GM10847 (cell line): Measurements from ENCODE around the gene PLPP6.
A peak's percentile ranks its signal among the peaks of the same experiment; 100 is the strongest.

ENCODE experiments used
- POLR2A ChIP-seq: IDR thresholded peaks from 2 replicates; pipeline ENCODE4 v1.6.1; 2011; ENCODE audit not compliant: insufficient read length; ENCODE audit errors: extremely low read depth

PLPP6 gene

DNA sequence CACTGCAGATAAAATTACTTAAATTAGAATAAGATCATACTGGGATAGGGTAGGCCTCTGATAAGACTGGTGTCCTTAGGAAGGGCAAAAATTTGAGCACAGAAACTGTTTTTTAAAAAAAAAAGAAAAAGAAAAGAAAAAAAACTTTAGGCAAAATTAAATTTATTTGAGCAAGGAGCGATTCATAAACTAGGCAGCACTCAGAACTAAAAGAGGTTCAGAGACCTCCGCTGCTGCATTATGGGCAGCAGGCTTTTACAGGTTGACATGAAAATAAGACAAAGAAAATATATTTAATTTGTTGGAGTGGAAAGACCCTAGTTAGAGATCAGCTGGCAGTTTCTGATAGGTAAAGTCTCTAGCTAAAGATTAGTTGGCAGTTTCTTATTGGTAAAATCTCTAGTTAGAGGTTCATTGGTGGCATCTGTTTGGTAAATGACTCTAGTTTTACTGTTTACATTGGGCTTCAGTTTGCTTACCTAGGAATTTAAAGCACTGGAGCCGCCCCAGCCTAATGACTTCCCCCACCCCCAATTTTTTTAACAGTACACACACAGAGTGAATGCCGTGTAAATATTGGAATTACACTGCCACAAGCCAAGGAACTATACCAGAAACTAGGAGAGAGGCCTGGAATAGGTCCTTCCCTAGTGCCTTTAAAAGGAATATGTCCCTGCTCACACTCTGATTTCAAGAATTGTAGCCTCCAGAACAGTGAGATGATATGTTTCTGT, 4.5 kb upstream of the PLPP6 start:
- no peak for TF ChIP-seq POLR2A

DNA sequence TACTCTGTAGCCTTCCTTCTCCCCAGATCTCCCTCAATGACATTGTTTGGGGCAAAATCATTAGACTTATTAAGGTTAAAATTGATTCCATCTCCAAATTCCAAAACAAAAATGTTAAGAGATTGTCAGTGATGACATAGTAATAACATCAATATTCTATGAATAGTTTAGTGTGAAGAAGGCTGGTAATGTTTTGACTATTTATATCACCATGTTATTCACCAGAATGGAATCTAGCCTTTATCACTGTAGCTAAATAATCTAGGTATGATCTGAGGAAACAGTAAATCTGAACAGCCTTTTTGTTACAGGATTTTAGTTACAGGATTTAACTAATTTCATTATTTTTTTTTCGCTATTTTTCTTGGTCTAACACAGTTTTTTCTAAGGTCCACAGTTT, 929 bp upstream of the PLPP6 start:
- no peak for TF ChIP-seq POLR2A

DNA sequence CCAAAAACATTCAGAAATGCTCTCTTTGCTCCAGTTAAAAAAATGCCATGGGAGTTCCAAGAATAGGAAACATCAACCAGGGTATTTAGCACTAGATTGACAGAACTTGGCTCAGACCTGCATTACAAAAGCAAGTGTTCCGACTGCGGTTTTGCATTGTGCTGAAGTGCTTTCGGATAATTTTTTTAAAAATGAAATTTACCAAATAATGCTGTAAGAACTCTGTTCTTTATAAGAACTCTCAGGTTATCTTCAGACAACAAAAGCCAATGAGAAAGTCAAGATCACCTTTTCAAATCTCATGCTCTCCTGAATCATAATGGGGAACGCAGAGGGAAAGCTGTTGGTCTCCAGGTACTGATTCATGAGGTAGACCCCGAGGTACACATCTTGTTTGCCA, 483 bp upstream of the PLPP6 start:
- TF ChIP-seq POLR2A = no peak

DNA sequence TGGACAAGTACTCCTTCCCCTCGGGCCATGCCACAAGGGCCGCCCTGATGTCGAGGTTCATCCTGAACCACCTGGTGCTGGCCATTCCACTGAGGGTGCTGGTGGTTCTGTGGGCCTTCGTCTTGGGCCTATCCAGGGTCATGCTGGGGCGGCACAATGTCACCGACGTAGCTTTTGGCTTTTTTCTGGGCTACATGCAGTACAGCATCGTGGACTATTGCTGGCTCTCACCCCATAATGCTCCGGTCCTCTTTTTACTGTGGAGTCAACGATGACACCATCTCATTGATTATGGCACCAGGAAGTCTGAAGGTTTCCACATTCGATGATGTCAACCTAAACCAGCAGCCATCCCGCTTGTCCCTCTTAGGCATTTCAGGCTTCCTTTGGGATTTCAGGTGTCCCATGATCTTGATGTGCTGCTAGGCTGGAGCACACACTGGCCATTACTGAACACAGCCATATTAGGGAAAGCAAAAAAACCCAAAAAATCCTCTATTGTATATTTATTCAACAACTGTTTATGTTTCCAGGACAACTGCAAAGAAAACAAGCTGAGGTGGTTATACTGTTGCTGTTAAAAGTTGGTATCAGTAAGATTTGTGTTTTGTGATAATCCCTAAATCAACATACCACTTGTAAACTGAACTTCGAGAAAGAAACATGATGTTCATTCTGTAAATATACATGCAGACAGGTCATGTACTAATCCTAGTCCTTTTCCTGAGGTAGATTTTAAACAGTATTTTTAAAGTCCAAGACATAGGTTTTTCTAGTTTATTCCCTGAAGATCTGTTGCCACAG, 1.1 kb downstream of the PLPP6 start:
- TF ChIP-seq POLR2A = no peak

DNA sequence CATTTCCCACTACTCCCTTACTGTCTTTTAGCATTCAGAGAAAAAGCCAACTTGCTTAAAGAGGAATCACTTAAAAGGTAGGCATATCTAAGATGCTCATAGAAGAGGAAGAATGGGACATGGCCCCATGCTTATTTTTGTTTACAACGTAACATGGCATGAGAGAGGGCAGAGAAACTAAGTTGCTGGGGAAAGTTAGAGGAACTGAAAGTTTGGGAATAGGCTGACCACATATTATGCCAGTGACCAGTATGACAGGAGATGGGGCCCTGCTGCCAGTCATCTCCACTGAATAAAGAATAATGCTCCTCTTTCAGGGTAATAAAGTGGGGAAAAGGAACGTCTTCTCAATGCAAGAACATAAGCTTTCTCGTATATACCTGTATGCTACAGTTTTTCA, 1.9 kb downstream of the PLPP6 start:
- no peak for TF ChIP-seq POLR2A

DNA sequence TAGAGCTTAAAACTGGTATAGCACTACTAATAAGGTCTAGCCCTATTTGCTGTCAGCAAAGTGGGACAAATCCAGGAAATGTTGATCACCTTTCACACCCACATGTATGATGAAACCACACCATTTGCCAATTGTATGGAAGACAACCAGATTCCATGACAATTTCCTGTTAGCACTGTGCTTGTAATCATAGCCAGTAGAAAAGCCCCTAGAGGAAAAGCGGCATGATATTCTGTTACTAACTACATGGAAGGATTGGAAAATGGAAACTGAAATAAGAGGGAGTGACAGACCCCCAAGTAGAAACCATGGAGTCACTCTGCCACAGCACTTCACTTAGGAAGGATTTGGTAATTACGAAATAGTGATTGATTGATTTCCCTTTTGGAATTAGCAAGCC, 3.3 kb downstream of the PLPP6 start:
- no peak for TF ChIP-seq POLR2A

DNA sequence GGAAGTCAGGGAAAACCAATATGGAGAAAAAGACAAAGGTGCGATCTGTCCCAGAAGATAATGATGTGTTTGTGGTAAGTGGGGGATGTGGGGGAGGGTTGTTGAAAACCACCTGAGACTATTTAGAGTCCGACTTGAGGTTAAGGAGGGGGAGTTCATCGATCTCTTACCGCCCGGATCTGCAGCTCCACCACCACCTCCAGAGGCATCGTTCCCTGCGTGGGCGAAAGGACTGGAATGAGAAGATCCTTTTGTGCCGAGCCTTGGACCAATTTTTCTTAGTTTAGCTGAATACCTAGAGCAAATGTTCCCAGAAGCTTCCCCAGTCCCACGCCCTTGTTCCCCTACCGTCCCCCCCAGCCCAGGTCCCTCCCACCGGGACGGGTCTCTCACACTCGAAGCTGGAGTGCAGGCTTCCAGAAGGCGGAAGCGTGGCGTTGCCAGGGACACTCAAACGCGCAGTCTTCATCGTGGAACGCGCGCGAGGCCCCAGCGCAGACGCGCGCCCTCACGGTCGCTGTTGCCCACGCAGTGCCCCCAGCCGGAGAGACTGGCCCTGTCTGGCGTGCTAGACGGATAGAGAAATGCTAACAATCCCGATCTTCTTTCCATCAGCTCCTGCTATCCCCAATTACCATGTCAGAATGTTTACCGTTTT, 4.1 kb downstream of the PLPP6 start, which contains the start of gene SPATA6L:
Gene SPATA6L (minus strand): TSS at position 439 of the 658 bp plus-strand sequence. CDS start 230 bp downstream, at position 209.
- no peak for TF ChIP-seq POLR2A

DNA sequence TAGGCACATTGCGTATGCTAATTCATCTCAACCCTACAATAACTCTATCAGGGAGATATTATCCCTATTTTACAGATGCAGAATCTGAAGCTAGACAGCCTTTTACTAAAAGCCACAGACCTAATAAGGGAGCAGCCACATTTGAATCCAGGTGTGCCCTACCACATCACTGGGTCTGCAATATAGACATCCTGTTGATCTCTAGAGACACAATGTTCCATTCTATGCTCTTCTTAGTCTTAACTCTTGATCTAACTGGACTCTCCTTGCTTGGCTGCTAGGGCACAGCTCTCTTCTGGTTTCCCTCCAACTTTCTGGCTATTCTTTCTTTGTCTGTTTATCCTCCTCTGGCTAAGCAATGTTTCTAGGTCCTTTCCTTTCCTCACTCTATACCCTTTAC, 5.6 kb downstream of the PLPP6 start:
- no peak for TF ChIP-seq POLR2A

DNA sequence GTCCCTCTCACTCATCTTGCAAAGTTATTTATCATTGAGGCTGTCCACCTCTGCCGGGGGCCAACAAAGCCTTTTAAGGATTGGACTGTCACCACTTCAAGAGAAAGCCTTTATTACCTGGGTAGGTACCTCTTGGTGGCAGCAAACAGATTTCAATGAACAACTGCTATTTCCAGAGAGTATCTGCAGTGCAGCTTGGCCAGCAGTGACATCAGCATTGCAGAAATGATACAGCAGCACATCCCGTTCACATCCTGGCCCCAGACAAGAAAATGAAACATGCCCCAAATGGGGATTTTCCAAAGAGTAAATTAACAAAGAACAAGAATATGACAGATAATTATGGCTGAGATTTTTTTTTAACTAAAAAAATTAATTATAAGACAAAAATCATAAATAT, 6.5 kb downstream of the PLPP6 start:
- no peak for TF ChIP-seq POLR2A

DNA sequence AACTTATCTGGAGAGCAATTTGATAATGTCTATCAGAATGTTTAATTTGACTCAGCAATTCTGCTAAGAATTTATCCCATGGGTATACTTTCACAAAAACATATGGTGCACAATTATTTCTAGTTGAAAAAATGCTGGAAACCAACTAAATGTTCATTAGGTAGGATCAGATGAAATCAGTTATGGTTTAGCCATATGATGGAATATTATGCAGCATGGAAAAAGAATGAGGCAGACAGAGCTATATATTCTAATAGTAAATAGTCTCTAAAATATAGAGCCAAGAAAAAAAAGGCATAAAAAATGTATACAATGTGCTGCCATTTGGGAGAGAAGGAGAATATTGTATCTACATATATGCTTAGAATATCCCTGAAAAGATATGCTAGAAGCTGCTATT, 7.8 kb downstream of the PLPP6 start:
- TF ChIP-seq POLR2A = no peak

DNA sequence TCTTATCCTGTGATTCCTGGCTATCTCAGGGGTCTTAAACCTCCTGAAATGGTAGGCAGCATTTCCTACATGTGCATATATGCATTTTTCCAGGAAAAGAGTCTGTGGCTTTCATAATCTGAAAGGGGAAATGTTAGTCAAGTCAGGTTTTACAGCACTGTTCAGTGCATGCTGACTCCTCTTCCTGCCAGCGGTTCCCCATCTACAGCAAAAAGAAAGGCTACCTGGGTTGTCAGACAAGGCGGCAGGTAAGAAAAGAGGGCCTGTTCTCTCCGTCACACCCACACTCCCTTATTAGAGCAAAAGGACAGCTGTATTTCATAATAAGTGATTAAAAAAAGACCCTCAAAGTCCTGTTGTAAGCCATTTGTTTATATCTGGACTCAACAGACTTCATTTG, 8.5 kb downstream of the PLPP6 start:
- TF ChIP-seq POLR2A = no peak

DNA sequence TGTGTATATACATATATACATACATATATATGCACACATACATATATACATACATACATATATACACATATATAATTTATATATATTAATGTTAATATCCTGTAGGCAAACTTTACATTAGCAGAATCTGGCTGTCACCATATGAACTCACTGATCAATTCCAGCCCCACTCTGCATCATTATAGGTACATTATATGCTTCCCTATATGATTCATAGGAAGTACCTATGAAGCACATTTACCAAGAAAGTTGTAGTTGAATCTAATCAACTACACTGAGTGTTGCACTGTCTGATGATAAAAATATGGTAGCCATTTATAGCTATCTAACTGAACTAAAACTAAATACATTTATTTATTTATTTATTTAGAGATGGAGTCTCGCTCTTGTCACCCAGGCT, 9.6 kb downstream of the PLPP6 start:
- no peak for TF ChIP-seq POLR2A

DNA sequence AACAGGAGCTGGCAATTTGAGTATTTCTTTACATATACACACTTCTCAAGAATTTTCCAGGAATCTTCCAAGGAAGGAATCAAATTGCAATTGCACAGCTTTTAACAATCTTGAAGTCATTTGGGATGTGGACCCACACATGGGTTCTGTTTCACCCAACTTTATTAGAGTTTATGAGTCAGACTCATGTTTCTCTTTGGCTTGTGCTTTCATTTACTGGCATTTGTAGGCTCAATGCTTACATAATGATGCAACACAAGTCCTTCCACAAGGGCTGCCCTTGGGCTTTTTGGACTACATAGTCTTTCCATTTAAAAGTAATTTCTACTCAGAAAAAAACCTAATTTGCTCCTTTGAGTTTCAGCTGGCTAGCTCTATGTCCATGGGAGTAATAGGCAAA, 12.7 kb downstream of the PLPP6 start:
- TF ChIP-seq POLR2A = no peak

DNA sequence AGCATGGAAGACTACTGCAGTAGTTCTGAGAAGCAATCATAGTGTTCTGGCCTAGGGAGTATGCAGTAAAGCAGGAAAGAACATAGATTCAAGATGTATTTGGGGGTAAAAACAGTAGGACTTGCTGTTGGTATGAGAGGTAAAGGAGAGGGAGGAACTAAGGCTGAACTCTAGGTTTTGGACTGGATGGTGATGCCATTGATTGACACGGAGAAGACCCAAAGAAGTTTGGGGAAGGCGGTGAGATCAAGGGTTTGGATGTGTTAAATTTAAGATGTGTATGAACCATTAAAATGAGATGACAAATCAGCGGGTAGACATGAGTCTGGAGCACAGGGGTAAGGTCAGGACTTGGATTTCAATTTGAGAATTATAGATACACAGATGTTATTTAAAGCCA, 15.3 kb downstream of the PLPP6 start:
- TF ChIP-seq POLR2A = no peak

DNA sequence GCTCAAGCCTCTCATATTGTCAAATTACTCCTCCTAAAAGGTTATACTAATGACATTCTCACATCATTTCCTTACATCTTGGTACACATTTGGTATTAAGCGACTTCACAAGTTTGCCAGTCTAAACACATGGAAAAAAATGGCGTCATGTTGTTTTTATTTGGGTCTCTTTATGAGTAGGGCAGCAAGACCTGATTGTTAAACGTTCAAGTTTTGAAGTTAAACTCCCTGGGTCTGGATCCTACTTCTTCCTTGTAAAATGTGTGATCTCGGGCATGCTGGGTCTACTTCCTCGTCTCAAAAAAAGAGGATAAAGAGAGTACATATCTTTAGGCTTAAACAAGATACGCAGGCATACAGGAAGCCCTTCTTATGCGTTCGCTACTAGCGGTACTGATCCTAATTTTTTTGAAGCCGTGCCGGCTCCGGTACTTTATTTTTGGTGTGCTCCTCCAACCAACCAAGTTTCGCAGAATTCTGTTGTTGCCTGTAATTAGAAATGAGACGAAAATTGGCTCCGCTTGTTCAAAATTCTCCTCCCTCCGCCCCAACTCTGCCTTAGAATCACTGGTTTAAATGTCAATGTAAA, 16.7 kb downstream of the PLPP6 start:
- TF ChIP-seq POLR2A = no peak

DNA sequence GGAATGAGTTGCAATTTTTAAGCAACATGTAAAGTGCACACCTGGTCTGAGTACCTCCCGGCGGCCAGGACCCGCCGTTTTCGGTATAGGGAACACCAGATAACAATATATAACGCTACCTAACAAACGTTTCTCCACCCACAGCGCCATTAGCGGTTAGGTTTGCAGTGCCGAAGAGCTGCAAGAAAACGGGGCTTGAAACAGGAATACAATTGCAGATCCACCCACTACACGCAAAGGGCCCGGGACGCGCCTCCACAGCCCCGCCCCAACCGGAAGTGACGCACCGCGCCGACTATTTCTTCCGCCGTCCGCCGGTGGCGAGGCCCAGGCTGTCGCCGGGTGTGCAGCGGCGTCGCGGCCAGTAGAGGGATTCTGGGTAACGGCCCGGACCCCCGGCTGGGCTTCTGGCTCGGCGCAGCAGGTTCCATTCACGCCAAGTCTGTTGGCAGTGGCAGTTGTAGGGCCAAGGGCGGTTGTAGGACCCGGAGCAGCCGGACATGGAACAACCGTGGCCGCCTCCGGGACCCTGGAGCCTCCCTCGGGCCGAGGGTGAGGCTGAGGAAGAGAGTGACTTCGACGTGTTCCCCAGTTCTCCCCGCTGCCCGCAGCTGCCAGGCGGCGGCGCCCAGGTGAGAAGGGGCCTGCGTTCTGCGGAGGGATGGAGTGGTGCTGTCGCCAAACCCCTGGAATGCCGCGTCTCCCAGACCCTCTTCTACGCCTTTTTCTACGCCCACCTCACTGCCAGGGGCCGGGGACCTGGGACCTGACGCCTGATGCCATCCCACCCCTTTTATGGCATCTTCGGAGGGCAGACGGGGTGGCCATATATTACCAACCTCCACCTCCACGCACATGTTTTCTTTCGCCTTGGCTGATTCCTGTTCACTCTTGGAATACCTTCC, 17.4 kb downstream of the PLPP6 start, which contains the start of gene CDC37L1:
Gene CDC37L1 (plus strand): TSS at position 302 of the 905 bp plus-strand sequence. CDS start 199 bp downstream, at position 501.
- TF ChIP-seq POLR2A = peak; percentile 97
